GM19351 (cell line): ENCODE results near the gene SEPTIN5.

ENCODE experiments used
- ATAC-seq: cut with Tn5 transposase; IDR thresholded peaks from one replicate; pipeline ENCODE4 v1.9.1; 2021; ENCODE audit warnings: mild to moderate bottlenecking, moderate library complexity; ENCODE audit not compliant: unreplicated experiment

The SEPTIN5 gene

GRCh38 chr22:19747551-19747950 lies 33.2 kb downstream of the SEPTIN5 start:
- no peak for ATAC-seq

- no peak for ATAC-seq
Observed at GRCh38 chr22:19748139-19748538, 33.8 kb downstream of the SEPTIN5 start.

- ATAC-seq: no peak
Observed at GRCh38 chr22:19748991-19749664, 34.8 kb downstream of the SEPTIN5 start.

- ATAC-seq: no peak
Observed at GRCh38 chr22:19749876-19750275, 35.6 kb downstream of the SEPTIN5 start.

GRCh38 chr22:19750507-19751490 lies 36.5 kb downstream of the SEPTIN5 start:
- ATAC-seq: no peak

GRCh38 chr22:19751497-19752245 lies 37.4 kb downstream of the SEPTIN5 start:
- no peak for ATAC-seq

GRCh38 chr22:19753090-19753842 lies 39.0 kb downstream of the SEPTIN5 start:
- no peak for ATAC-seq

- ATAC-seq: no peak
Observed at GRCh38 chr22:19753996-19754700, 39.8 kb downstream of the SEPTIN5 start.

GRCh38 chr22:19754701-19755144 lies 40.4 kb downstream of the SEPTIN5 start:
- no peak for ATAC-seq

- no peak for ATAC-seq
Observed at GRCh38 chr22:19755145-19755710, 40.9 kb downstream of the SEPTIN5 start.

- ATAC-seq: no peak
Observed at GRCh38 chr22:19755722-19756287, 41.5 kb downstream of the SEPTIN5 start.

GRCh38 chr22:19756288-19757128 lies 42.2 kb downstream of the SEPTIN5 start:
- no peak for ATAC-seq

- ATAC-seq: no peak
Observed at GRCh38 chr22:19757140-19757984, 43.1 kb downstream of the SEPTIN5 start.

- no peak for ATAC-seq
Observed at GRCh38 chr22:19757985-19758895, 43.9 kb downstream of the SEPTIN5 start.

- ATAC-seq: no peak
Observed at GRCh38 chr22:19758896-19759426, 44.7 kb downstream of the SEPTIN5 start.

GRCh38 chr22:19759427-19760057 lies 45.2 kb downstream of the SEPTIN5 start:
- ATAC-seq: no peak
